NCI-H446 (cell line): ENCODE data around the gene DFFB.

Source experiments
- DNase-seq, 2 experiments: peaks; one replicate each; lab custom pipeline; 2025; lab: John Stamatoyannopoulos, UW

The DFFB gene

GRCh38 chr1:3831689-3832088 is 25.6 kb upstream of the DFFB start:
- no peak for DNase-seq

GRCh38 chr1:3834701-3835100 is 22.6 kb upstream of the DFFB start:
- DNase-seq, result no peak

GRCh38 chr1:3836421-3836820 is 20.9 kb upstream of the DFFB start:
- no peak for DNase-seq

- no peak for DNase-seq
These were observed 20.1 kb upstream of the DFFB start for GRCh38 chr1:3837200-3837599.

GRCh38 chr1:3837685-3838084 is 19.6 kb upstream of the DFFB start:
- DNase-seq, result no peak

GRCh38 chr1:3838788-3839187 is 18.5 kb upstream of the DFFB start:
- no peak for DNase-seq

- DNase-seq, result no peak
These were observed 15.8 kb upstream of the DFFB start for GRCh38 chr1:3841491-3841890.

- no peak for DNase-seq
These were observed 14.4 kb upstream of the DFFB start for GRCh38 chr1:3842912-3843311.

GRCh38 chr1:3846541-3846940 is 10.7 kb upstream of the DFFB start:
- no peak for DNase-seq

- DNase-seq, result no peak
These were observed 10.2 kb upstream of the DFFB start for GRCh38 chr1:3847081-3847480.

GRCh38 chr1:3850857-3851256 is 6.4 kb upstream of the DFFB start:
- no peak for DNase-seq

- no peak for DNase-seq
These were observed 6.0 kb upstream of the DFFB start for GRCh38 chr1:3851292-3851691.

- no peak for DNase-seq
These were observed 5.2 kb upstream of the DFFB start for GRCh38 chr1:3852091-3852490.

GRCh38 chr1:3852711-3853485 is 4.4 kb upstream of the DFFB start:
- no peak for DNase-seq

GRCh38 chr1:3857791-3858129 is 484 bp downstream of the DFFB start:
- no peak for DNase-seq

GRCh38 chr1:3858231-3858981 is 1.1 kb downstream of the DFFB start:
- DNase-seq, result peak in 1 of 2 experiments; percentile 22

- DNase-seq, result no peak
These were observed 6.1 kb downstream of the DFFB start for GRCh38 chr1:3863231-3863935.

- DNase-seq, result no peak
These were observed 7.6 kb downstream of the DFFB start for GRCh38 chr1:3864884-3865283.

- no peak for DNase-seq
These were observed 8.4 kb downstream of the DFFB start for GRCh38 chr1:3865606-3866160.

- DNase-seq, result no peak
These were observed 11.3 kb downstream of the DFFB start for GRCh38 chr1:3868464-3869006.

GRCh38 chr1:3869751-3870301 is 12.6 kb downstream of the DFFB start:
- no peak for DNase-seq

- no peak for DNase-seq
These were observed 14.2 kb downstream of the DFFB start for GRCh38 chr1:3871451-3871805.
